ENCODE measurements around the gene EIF2D.

DNA sequence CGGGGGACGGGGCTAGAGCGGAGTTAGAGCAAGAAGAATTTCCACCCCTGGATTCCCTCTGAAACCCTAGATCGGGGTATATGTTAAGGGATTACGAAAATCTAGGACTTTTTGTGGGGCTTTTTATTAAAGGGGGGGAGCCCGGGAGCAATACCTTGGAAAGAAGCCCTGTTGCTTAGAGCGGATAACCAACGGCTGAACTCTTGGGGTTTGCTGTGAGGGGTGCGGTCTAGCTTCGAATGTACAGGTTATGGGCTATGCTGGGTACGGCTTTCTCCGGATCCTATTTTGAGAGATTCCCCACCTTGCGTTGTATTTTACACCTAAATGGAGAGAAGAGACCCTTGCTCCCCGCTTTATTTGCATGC lies 23.7 kb upstream of the EIF2D start:
- TF ChIP-seq, protein P1, sequence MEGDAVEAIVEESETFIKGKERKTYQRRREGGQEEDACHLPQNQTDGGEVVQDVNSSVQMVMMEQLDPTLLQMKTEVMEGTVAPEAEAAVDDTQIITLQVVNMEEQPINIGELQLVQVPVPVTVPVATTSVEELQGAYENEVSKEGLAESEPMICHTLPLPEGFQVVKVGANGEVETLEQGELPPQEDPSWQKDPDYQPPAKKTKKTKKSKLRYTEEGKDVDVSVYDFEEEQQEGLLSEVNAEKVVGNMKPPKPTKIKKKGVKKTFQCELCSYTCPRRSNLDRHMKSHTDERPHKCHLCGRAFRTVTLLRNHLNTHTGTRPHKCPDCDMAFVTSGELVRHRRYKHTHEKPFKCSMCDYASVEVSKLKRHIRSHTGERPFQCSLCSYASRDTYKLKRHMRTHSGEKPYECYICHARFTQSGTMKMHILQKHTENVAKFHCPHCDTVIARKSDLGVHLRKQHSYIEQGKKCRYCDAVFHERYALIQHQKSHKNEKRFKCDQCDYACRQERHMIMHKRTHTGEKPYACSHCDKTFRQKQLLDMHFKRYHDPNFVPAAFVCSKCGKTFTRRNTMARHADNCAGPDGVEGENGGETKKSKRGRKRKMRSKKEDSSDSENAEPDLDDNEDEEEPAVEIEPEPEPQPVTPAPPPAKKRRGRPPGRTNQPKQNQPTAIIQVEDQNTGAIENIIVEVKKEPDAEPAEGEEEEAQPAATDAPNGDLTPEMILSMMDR (IDR thresholded peaks at IDR 0.05), result no peak
- no peak for TF ChIP-seq POLR2A (IDR thresholded peaks at IDR 0.05)

Measured in Peyer's patch (tissue), 4 donors.